Measurements from ENCODE around the gene GPAM. TPM values are rescaled to one million over a fixed set of nuclear protein-coding genes. Genes with fewer than 3 reads are reported as not detected.

The GPAM gene
- total RNA-seq, 1 experiment from 2014 or later: 16.0 TPM

- Histone ChIP-seq H3K23me2 (ENCODE audit: insufficient read length, low read depth, low read length, poor library complexity, severe bottlenecking) (no peaks in the 10 kb centered on the region), H3K18ac (ENCODE audit: insufficient read length, low read depth, low read length) (no peak overlapping the region), H3K9ac (ENCODE audit: extremely low read depth, insufficient read length, low read length) (no peak overlapping the region), H3K56ac (ENCODE audit: insufficient read length, low read depth, low read length) (no peak overlapping the region), H3K4ac (ENCODE audit: low read depth, low read length) (no peak overlapping the region), H2AFZ (ENCODE audit: low read length) (no peak overlapping the region), H3K27me3 (ENCODE audit: insufficient read depth, low read length) (no peaks in the 10 kb centered on the region), H2BK15ac (ENCODE audit: low read depth, low read length) (no peak overlapping the region), H3K23ac (ENCODE audit: insufficient read length, low read depth, low read length) (no peak overlapping the region), H4K91ac (ENCODE audit: insufficient read length, low read depth, low read length) (no peak overlapping the region), H4K20me1 (ENCODE audit: control insufficient read depth, insufficient read depth, insufficient read length) (no peaks in the 10 kb centered on the region), H3K4me2 (ENCODE audit: insufficient read depth, insufficient read length, low read length) (no peak overlapping the region), H2BK20ac (ENCODE audit: low read depth, low read length, poor library complexity, severe bottlenecking) (no peak overlapping the region), H2BK12ac (ENCODE audit: insufficient read length, low read depth, low read length) (no peak overlapping the region), H3K27ac (ENCODE audit: insufficient read length, low read depth, low read length) (no peak overlapping the region), H3K79me1 (ENCODE audit: insufficient read depth, low read depth, low read length, poor library complexity, severe bottlenecking) (no peaks in the 10 kb centered on the region), H4K8ac (replicated peaks; ENCODE audit: insufficient read length, low read depth, low read length) (no peak overlapping the region), H3K4me1 (ENCODE audit: insufficient read depth, low read length) (no peaks in the 10 kb centered on the region), H3K14ac (ENCODE audit: insufficient read depth, low read length) (no peak overlapping the region), H2BK120ac (ENCODE audit: low read depth, low read length, poor library complexity, severe bottlenecking) (no peak overlapping the region), H4K5ac (ENCODE audit: insufficient read length, low read depth, low read length) (no peak overlapping the region), H3K79me2 (ENCODE audit: insufficient read depth, low read length) (no peaks in the 10 kb centered on the region), H2AK5ac (ENCODE audit: insufficient read length, low read length) (no peak overlapping the region), H3K9me3 (ENCODE audit: control insufficient read depth, low read depth, low read length) (no peaks in the 10 kb centered on the region), H2BK5ac (ENCODE audit: insufficient read length, low read length) (no peak overlapping the region), H3T11ph (ENCODE audit: low read length) (no peak overlapping the region)
- Mint-ChIP-seq H3K27me3 (ENCODE audit: low read depth) (no peaks in the 10 kb centered on the region; the same call in 1 of the 2 replicates), H3K27ac (no peak overlapping the region), H3K4me3 (no peak overlapping the region), H3K36me3 (ENCODE audit: insufficient read depth in 1 of 3, low read depth in 3 of 3) (no peaks in the 10 kb centered on the region; a peak in 1 of 7 replicates), H3K9me3 (peaks cover 3 to 10% of the 10 kb centered on the region in 2 experiments; a peak in 4 of 5 replicates), H3K4me1 (peaks cover 4 to 13% of the 10 kb centered on the region in 2 experiments; a peak in 3 of 4 replicates)
- TF ChIP-seq, protein P1, sequence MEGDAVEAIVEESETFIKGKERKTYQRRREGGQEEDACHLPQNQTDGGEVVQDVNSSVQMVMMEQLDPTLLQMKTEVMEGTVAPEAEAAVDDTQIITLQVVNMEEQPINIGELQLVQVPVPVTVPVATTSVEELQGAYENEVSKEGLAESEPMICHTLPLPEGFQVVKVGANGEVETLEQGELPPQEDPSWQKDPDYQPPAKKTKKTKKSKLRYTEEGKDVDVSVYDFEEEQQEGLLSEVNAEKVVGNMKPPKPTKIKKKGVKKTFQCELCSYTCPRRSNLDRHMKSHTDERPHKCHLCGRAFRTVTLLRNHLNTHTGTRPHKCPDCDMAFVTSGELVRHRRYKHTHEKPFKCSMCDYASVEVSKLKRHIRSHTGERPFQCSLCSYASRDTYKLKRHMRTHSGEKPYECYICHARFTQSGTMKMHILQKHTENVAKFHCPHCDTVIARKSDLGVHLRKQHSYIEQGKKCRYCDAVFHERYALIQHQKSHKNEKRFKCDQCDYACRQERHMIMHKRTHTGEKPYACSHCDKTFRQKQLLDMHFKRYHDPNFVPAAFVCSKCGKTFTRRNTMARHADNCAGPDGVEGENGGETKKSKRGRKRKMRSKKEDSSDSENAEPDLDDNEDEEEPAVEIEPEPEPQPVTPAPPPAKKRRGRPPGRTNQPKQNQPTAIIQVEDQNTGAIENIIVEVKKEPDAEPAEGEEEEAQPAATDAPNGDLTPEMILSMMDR (conservative IDR thresholded peaks at IDR 0.05): no peak
- WGBS (ENCODE audit: extremely low coverage, insufficient read length, low lambda C conversion rate): no CpG with 5 or more reads among the region's 4 CpGs
- no peak for DNase-seq
Measured at GRCh38 chr10:112218036-112218390, 34.4 kb upstream of the GPAM start.

All from H9 (cell line).